Measurements from ENCODE around the gene DNASE1L3. TPM values are rescaled to one million over a fixed set of nuclear protein-coding genes. Genes with fewer than 3 reads are reported as not detected.

The DNASE1L3 gene
- total and polyA plus RNA-seq, 2 of the 13 experiments (the other 11 are each of a cell fraction or from before 2014, with no cell fraction given): 0.86 to 1.7 TPM

- no peak overlapping the region for H3K27ac ChIP-seq (ENCODE audit: extremely low read length, insufficient read depth, low read length)
- no peak for DNase-seq (ENCODE audit: low spot score)
- TF ChIP-seq CEBPB (IDR thresholded peaks at IDR 0.05; ENCODE audit: borderline replicate concordance, low read depth, low read length) (no peak), ZBTB8A (CRISPR knock-in tag; IDR thresholded peaks at IDR 0.05; ENCODE audit: borderline replicate concordance, low read depth) (no peak), ZNF749 (CRISPR knock-in tag; IDR thresholded peaks at IDR 0.05; ENCODE audit: borderline replicate concordance) (no peak), ZFY (CRISPR knock-in tag; IDR thresholded peaks at IDR 0.05) (no peak), ZNF124 (CRISPR knock-in tag; IDR thresholded peaks at IDR 0.05) (no peak), HNRNPLL (IDR thresholded peaks at IDR 0.05; ENCODE audit: low read depth, low read length, poor library complexity, severe bottlenecking) (no peak), ZNF382 (CRISPR knock-in tag; IDR thresholded peaks at IDR 0.05; ENCODE audit: borderline replicate concordance) (no peak)
- TF ChIP-seq, protein P1, sequence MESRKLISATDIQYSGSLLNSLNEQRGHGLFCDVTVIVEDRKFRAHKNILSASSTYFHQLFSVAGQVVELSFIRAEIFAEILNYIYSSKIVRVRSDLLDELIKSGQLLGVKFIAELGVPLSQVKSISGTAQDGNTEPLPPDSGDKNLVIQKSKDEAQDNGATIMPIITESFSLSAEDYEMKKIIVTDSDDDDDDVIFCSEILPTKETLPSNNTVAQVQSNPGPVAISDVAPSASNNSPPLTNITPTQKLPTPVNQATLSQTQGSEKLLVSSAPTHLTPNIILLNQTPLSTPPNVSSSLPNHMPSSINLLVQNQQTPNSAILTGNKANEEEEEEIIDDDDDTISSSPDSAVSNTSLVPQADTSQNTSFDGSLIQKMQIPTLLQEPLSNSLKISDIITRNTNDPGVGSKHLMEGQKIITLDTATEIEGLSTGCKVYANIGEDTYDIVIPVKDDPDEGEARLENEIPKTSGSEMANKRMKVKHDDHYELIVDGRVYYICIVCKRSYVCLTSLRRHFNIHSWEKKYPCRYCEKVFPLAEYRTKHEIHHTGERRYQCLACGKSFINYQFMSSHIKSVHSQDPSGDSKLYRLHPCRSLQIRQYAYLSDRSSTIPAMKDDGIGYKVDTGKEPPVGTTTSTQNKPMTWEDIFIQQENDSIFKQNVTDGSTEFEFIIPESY (CRISPR knock-in tag; IDR thresholded peaks at IDR 0.05): no peak
- TF ChIP-seq, protein P2, sequence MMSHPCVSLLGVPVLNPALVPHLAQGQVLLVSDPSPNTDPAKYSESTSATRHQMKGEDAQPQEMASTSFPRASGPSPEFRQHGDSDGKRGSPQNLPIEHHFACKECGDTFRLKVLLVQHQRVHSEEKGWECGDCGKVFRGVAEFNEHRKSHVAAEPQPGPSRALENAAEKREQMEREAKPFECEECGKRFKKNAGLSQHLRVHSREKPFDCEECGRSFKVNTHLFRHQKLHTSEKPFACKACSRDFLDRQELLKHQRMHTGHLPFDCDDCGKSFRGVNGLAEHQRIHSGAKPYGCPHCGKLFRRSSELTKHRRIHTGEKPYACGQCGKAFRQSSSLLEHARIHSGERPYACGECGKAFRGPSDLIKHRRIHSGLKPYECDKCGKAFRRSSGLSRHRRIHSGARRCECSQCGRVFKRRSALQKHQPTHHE (CRISPR knock-in tag; IDR thresholded peaks at IDR 0.05; ENCODE audit: borderline replicate concordance): no peak
- TF ChIP-seq, protein P3, sequence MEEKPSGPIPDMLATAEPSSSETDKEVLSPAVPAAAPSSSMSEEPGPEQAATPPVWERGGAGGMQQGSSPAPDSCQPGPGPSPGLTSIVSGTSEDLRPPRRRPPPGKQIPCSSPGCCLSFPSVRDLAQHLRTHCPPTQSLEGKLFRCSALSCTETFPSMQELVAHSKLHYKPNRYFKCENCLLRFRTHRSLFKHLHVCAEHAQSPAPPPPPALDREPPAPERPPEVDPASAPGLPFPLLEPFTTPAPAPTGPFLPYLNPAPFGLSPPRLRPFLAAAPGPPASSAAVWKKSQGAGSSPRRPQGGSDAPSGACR (CRISPR knock-in tag; IDR thresholded peaks at IDR 0.05): no peak
- TF ChIP-seq, protein P4, sequence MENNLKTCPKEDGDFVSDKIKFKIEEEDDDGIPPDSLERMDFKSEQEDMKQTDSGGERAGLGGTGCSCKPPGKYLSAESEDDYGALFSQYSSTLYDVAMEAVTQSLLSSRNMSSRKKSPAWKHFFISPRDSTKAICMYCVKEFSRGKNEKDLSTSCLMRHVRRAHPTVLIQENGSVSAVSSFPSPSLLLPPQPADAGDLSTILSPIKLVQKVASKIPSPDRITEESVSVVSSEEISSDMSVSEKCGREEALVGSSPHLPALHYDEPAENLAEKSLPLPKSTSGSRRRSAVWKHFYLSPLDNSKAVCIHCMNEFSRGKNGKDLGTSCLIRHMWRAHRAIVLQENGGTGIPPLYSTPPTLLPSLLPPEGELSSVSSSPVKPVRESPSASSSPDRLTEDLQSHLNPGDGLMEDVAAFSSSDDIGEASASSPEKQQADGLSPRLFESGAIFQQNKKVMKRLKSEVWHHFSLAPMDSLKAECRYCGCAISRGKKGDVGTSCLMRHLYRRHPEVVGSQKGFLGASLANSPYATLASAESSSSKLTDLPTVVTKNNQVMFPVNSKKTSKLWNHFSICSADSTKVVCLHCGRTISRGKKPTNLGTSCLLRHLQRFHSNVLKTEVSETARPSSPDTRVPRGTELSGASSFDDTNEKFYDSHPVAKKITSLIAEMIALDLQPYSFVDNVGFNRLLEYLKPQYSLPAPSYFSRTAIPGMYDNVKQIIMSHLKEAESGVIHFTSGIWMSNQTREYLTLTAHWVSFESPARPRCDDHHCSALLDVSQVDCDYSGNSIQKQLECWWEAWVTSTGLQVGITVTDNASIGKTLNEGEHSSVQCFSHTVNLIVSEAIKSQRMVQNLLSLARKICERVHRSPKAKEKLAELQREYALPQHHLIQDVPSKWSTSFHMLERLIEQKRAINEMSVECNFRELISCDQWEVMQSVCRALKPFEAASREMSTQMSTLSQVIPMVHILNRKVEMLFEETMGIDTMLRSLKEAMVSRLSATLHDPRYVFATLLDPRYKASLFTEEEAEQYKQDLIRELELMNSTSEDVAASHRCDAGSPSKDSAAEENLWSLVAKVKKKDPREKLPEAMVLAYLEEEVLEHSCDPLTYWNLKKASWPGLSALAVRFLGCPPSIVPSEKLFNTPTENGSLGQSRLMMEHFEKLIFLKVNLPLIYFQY (CRISPR knock-in tag; IDR thresholded peaks at IDR 0.05; ENCODE audit: borderline replicate concordance): no peak
- TF ChIP-seq, protein P5, sequence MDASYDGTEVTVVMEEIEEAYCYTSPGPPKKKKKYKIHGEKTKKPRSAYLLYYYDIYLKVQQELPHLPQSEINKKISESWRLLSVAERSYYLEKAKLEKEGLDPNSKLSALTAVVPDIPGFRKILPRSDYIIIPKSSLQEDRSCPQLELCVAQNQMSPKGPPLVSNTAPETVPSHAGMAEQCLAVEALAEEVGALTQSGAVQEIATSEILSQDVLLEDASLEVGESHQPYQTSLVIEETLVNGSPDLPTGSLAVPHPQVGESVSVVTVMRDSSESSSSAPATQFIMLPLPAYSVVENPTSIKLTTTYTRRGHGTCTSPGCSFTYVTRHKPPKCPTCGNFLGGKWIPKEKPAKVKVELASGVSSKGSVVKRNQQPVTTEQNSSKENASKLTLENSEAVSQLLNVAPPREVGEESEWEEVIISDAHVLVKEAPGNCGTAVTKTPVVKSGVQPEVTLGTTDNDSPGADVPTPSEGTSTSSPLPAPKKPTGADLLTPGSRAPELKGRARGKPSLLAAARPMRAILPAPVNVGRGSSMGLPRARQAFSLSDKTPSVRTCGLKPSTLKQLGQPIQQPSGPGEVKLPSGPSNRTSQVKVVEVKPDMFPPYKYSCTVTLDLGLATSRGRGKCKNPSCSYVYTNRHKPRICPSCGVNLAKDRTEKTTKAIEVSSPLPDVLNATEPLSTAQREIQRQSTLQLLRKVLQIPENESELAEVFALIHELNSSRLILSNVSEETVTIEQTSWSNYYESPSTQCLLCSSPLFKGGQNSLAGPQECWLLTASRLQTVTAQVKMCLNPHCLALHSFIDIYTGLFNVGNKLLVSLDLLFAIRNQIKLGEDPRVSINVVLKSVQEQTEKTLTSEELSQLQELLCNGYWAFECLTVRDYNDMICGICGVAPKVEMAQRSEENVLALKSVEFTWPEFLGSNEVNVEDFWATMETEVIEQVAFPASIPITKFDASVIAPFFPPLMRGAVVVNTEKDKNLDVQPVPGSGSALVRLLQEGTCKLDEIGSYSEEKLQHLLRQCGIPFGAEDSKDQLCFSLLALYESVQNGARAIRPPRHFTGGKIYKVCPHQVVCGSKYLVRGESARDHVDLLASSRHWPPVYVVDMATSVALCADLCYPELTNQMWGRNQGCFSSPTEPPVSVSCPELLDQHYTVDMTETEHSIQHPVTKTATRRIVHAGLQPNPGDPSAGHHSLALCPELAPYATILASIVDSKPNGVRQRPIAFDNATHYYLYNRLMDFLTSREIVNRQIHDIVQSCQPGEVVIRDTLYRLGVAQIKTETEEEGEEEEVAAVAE (CRISPR knock-in tag; IDR thresholded peaks at IDR 0.05; ENCODE audit: borderline replicate concordance): no peak
These were observed 40.9 kb upstream of the DNASE1L3 start for GRCh38 chr3:58251631-58252035.

More at GRCh38 chr3:58251631-58252035, 40.9 kb upstream of the DNASE1L3 start:
- no peak overlapping the region for H3K4me2 ChIP-seq (ENCODE audit: low read depth, low read length)
- peaks cover 0 to 3% of the 10 kb centered on the region in 2 experiments; a peak in 2 of 5 replicates for H3K36me3 ChIP-seq (replicated peaks in 1 of 2; ENCODE audit: control insufficient read depth in 1 of 2, insufficient read depth in 2 of 2, low read length in 2 of 2)
- no peak overlapping the region for H3K4me3 ChIP-seq (replicated peaks in 1 of 3; ENCODE audit: insufficient read depth in 1 of 3, low read depth in 2 of 3, low read length in 3 of 3)
- H3K79me2 ChIP-seq (ENCODE audit: insufficient read depth, low read length): no peaks in the 10 kb centered on the region
- H2AFZ ChIP-seq (ENCODE audit: low read length): no peak overlapping the region
- peaks cover 41% of the 10 kb centered on the region for H3K4me1 ChIP-seq (ENCODE audit: insufficient read depth, low read length)
- no peaks in the 10 kb centered on the region for H3K27me3 ChIP-seq (ENCODE audit: control insufficient read depth in 1 of 2, insufficient read depth in 2 of 2, low read length in 2 of 2)
- no peak overlapping the region for H3K9ac ChIP-seq (ENCODE audit: insufficient read depth, low read depth, low read length)
- ChIA-PET CTCF (ENCODE audit: low intra/inter-chr PET ratio, low total read pairs) (no interaction called here), POLR2A (no interaction called here)
- H3K9me3 ChIP-seq (ENCODE audit: low read length): no peaks in the 10 kb centered on the region
- no peaks in the 10 kb centered on the region for H4K20me1 ChIP-seq (ENCODE audit: insufficient read depth, low read length)
- FAIRE-seq: no peak
- no TSS peak for BruUV-seq (replicated peaks)
- ATAC-seq: no peak
- WGBS (ENCODE audit: low lambda C conversion rate): 100% methylated on average over 3 of the region's 3 CpGs
- intact Hi-C loops (cut with micrococcal nuclease; ENCODE audit: unreplicated experiment): no loop called here
- in situ Hi-C loops (cut with HindIII; ENCODE audit: extremely low pct_ligation_motif_present, low pct_unique_long_range_greater_than_20kb): no loop called here
